EL (cell line): ENCODE results near the gene PCDHGB1.
"Not testable (repeated sequence)": the region's sequence is repeated elsewhere in the genome, so short reads cannot be mapped to it uniquely, and the experiment has no call there.

ENCODE experiments used
- DNase-seq: peaks from one replicate; pipeline ENCODE4 v3.0.0-alpha.2; 2016

PCDHGB1 gene

DNA sequence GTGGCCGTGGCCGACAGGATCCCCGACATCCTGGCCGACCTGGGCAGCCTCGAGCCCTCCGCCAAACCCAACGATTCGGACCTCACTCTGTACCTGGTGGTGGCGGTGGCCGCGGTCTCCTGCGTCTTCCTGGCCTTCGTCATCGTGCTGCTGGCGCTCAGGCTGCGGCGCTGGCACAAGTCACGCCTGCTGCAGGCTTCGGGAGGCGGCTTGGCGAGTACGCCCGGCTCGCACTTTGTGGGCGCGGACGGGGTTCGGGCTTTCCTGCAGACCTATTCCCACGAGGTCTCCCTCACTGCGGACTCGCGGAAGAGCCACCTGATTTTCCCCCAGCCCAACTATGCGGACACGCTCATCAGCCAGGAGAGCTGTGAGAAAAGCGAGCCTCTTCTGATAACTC lies 3.9 kb upstream of the PCDHGB1 start:
- DNase-seq, result not testable (repeated sequence)

GRCh38 chr5:141351591-141351990 lies 1.7 kb downstream of the PCDHGB1 start:
- DNase-seq, result no peak

DNA sequence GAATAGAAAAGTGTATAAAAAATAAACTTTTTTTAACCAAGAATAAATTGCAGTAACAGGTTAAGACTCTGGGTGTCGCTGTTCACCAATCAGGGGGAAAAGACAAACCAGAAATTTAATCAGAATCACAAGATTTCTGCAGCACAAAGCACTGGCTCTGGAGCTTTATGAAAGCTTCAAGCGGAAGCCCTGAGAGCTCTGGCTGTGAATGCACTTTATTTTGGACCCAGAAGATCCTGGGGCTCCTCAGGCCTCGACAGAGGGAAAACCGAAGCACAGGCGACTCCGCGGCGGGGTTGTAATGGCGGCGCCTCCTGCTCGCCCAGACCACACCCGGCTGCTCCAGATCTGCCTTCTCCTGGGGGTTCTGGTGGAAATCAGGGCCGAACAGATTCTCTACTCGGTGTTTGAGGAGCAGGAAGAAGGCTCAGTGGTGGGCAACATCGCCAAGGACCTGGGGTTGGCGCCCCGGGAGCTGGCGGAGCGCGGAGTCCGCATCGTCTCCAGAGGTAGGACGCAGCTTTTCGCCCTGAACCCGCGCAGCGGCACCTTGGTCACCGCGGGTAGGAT lies 5.1 kb downstream of the PCDHGB1 start, which contains the start of gene PCDHGA4:
TSS of gene PCDHGA4 (plus strand) at position 122 of the 570 bp plus-strand sequence. CDS start at position 209, 87 bp downstream.
- DNase-seq, result no peak

- DNase-seq, result no peak
Observed at GRCh38 chr5:141355641-141356040, 5.7 kb downstream of the PCDHGB1 start.

DNA sequence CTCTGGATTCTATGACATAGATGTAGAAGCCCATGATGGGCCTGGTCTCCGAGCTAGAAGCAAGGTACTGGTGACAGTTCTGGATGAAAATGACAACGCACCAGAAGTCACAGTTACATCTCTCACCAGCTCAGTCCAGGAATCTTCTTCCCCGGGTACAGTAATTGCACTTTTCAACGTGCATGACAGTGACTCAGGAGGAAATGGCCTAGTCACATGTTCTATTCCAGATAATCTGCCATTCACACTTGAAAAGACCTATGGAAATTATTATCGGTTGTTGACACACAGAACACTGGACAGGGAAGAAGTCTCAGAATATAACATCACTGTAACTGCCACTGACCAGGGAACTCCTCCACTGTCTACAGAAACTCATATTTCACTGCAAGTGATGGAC lies 6.2 kb downstream of the PCDHGB1 start:
- DNase-seq, result no peak

DNA sequence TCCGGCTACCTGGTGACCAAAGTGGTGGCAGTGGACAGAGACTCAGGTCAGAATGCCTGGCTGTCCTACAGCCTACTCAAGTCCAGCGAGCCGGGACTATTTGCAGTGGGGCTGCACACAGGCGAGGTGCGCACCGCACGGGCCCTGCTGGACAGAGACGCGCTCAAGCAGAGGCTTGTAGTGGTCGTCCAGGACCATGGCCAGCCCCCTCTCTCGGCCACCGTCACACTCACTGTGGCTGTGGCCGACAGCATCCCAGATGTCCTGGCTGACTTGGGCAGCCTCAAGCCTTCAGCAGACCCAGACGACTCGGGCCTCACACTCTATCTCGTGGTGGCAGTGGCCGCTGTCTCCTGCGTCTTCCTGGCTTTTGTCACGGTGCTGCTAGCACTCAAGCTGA lies 7.1 kb downstream of the PCDHGB1 start:
- no peak for DNase-seq

DNA sequence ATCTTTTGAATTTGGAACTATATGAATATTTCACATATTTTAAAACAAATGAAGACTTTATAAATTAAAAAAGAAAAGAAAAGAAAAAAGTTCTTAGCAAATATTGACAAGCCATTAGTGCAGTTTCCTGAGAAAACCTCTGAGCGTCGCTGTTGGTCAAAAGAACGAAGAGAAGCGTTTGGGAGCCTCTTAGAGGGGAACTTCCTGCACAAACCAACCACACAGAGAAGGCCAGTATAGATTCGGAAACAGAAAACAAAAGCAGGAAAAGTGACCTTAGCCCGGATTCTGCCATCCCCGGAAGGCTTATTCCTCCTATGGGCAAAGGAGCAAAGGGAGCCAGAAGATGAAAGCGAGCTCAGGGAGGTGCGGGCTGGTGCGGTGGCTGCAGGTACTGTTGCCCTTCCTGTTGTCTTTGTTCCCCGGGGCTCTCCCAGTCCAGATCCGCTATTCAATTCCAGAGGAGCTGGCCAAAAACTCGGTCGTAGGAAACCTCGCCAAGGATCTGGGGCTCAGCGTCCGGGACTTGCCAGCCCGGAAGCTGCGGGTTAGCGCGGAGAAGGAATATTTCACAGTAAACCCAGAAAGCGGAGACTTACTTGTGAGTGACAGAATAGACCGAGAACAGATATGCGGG lies 10.0 kb downstream of the PCDHGB1 start, which contains the start of gene PCDHGB2:
TSS of gene PCDHGB2 (plus strand) at position 205 of the 637 bp plus-strand sequence. CDS start at position 347, 142 bp downstream.
- DNase-seq, result peak; percentile 68

GRCh38 chr5:141360685-141361084 lies 10.8 kb downstream of the PCDHGB1 start:
- DNase-seq, result no peak

- no peak for DNase-seq
Observed at GRCh38 chr5:141362719-141363118, 12.8 kb downstream of the PCDHGB1 start.

DNA sequence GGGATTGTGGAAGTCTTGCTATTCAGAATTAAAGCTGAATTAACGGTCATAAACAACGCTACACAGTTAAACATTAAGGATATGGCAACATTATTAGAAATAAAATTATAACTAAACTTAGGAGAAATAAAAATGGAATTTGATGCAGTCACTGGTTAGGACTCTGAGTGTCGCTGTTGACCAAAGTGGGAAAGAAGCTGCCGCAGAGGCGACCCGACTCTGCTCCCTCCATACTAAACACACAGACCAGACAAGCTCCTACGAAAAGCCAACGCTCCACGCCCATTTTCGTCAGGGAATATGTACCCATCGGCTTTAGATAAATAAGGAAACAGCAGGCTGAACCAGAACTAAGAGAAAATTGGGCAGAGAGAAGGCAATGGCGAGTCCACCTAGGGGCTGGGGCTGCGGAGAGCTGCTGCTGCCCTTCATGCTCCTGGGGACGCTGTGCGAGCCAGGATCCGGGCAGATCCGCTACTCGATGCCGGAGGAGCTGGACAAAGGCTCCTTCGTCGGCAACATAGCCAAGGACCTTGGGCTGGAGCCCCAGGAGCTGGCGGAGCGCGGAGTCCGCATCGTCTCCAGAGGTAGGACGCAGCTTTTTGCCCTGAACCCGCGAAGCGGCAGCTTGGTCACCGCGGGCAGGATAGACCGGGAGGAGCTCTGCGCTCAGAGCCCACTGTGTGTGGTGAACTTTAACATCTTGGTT lies 14.2 kb downstream of the PCDHGB1 start, which contains the start of gene PCDHGA5:
TSS of gene PCDHGA5 (plus strand) at position 211 of the 709 bp plus-strand sequence. CDS start at position 380, 169 bp downstream.
- DNase-seq, result peak; percentile 21

- no peak for DNase-seq
Observed at GRCh38 chr5:141366016-141366896, 16.4 kb downstream of the PCDHGB1 start.

GRCh38 chr5:141369994-141370848 lies 20.3 kb downstream of the PCDHGB1 start, which contains the start of gene PCDHGB3:
PCDHGB3 (plus strand) TSS chr5:141370242; CDS start chr5:141370395, 153 bp downstream.
- peak; percentile 71 for DNase-seq

DNA sequence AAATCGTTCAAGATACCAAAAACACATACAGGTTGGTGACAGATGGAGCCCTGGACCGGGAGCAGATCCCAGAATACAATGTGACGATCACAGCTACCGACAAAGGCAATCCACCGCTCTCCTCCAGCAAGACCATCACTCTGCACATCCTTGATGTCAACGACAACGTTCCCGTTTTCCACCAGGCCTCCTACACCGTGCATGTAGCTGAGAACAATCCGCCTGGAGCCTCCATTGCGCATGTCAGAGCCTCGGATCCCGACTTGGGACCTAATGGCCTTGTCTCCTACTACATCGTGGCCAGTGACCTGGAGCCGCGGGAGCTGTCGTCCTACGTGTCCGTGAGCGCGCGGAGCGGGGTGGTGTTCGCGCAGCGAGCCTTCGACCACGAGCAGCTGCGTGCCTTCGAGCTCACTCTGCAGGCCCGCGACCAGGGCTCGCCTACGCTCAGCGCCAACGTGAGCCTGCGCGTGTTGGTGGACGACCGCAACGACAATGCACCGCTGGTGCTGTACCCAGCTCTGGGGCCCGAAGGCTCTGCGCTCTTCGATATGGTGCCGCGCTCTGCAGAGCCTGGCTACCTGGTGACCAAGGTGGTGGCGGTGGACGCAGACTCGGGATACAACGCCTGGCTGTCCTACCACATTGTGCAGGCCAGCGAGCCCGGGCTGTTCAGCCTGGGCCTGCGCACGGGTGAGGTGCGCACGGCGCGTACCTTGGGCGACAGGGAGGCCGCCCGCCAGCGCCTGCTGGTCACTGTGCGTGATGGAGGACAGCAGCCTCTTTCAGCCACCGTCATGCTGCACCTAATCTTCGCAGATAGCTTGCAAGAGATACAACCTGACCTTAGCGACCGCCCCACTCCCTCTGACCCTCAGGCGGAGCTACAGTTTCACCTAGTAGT lies 21.9 kb downstream of the PCDHGB1 start:
- no peak for DNase-seq

GRCh38 chr5:141373673-141374317 lies 23.9 kb downstream of the PCDHGB1 start, which contains the start of gene PCDHGA6:
PCDHGA6 (plus strand) TSS chr5:141373891; CDS start chr5:141374084, 193 bp downstream.
- peak; percentile 39 for DNase-seq

GRCh38 chr5:141374627-141375026 lies 24.7 kb downstream of the PCDHGB1 start:
- DNase-seq, result no peak

DNA sequence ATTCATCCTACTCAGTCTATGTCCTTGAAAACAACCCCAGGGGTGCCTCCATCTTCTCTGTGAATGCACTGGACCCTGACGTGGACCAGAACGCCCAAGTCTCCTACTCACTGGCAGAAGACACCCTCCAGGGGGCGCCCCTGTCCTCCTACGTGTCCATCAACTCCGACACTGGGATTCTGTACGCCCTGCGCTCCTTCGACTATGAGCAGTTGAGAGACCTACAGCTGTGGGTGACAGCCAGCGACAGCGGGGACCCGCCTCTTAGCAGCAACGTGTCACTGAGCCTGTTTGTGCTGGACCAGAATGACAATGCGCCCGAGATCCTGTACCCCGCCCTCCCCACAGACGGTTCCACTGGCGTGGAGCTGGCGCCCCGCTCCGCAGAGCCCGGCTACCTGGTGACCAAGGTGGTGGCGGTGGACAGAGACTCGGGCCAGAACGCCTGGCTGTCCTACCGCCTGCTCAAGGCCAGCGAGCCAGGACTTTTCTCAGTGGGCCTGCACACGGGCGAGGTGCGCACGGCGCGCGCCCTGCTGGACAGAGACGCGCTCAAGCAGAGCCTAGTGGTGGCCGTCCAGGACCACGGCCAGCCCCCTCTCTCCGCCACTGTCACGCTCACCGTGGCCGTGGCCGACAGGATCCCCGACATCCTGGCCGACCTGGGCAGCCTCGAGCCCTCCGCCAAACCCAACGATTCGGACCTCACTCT lies 25.7 kb downstream of the PCDHGB1 start:
- DNase-seq, result not testable (repeated sequence)

DNA sequence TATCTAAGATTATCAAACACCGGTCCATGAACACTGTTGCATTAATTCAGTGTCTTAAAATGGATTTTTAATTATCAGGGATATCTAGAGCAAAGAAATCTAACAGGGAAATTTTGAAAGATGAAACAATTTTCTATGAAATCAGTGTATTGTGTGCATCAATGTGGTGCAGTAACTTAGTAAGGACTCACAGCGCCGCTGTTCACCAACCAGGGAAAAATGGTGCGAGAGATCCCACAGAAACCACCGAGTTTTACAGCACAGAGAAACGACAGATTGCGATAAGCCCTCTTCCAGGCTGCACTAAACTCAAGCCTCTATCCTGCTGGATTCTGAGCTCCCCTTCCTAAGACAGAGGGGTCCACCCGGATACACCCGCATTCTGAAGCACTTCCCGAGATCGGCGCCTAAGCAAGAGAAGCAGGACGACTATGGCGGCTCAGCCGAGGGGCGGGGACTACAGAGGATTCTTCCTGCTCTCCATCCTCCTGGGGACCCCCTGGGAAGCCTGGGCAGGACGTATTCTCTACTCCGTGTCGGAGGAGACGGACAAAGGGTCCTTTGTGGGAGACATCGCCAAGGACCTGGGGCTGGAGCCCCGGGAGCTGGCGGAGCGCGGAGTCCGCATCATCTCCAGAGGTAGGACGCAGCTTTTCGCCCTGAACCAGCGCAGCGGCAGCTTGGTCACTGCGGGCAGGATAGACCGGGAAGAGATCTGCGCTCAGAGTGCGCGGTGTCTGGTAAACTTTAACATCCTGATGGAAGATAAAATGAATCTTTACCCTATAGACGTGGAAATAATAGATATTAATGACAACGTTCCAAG lies 32.8 kb downstream of the PCDHGB1 start, which contains the start of gene PCDHGA7:
TSS of gene PCDHGA7 (plus strand) at position 274 of the 826 bp plus-strand sequence. CDS start at position 432, 158 bp downstream.
- peak; percentile 62 for DNase-seq

DNA sequence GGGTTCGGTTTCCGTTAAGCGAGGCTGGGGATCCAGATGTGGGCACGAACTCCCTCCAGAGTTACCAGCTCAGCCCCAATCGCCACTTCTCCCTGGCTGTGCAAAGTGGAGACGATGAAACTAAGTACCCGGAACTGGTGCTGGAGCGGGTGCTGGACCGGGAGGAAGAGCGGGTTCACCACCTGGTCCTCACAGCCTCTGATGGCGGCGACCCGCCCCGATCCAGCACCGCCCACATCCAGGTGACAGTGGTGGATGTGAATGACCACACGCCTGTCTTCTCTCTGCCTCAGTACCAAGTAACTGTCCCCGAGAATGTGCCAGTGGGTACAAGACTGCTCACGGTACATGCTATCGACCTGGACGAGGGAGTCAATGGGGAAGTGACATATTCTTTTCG lies 33.4 kb downstream of the PCDHGB1 start:
- DNase-seq, result no peak
